ENCODE results near the gene KATNAL2. TPM values are rescaled to one million over a fixed set of nuclear protein-coding genes. Genes with fewer than 3 reads are reported as not detected.

The KATNAL2 gene
- total RNA-seq, 1 donor from 2014 or later, result 3.0 TPM

DNA sequence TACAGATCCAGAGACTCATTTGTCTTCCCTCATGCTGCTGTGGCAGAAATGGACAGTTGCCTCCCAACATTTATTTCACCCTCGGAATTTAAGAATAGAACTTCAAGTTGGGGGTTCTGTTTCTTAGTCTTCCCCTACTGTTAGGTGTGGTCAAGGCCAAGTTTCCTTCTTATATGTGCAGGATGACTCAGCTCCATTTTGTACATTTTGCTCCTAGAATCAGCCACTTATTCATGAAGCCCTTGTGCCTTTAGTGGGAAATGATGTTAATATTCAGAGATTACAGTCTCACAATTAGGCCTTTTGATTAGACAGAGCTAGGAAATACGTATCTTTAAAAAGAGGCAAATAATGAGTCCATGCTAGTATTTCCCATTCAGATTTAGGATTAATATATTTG, 164.2 kb downstream of the KATNAL2 start:
- Histone ChIP-seq H3K36me3 (ENCODE audit: insufficient read depth, low read length) (no peaks in the 10 kb centered on the region), H3K27ac (ENCODE audit: low read depth, low read length) (no peak overlapping the region), H2AFZ (ENCODE audit: low read depth, low read length) (no peak overlapping the region), H3K79me2 (ENCODE audit: insufficient read depth, low read length) (no peaks in the 10 kb centered on the region), H3K4me2 (ENCODE audit: low read length) (no peak overlapping the region), H3K9ac (ENCODE audit: low read length) (no peak overlapping the region), H3K27me3 (ENCODE audit: insufficient read depth, low read length) (no peaks in the 10 kb centered on the region), H3K4me3 (ENCODE audit: insufficient read depth, low read depth, low read length) (no peak overlapping the region), H4K20me1 (ENCODE audit: insufficient read depth, low read length) (no peaks in the 10 kb centered on the region), H3K9me3 (ENCODE audit: insufficient read depth, low read depth, low read length) (no peaks in the 10 kb centered on the region), H3K4me1 (ENCODE audit: insufficient read depth, low read length) (no peaks in the 10 kb centered on the region)
- Mint-ChIP-seq H3K27ac (ENCODE audit: unreplicated experiment) (no peak overlapping the region), H3K36me3 (ENCODE audit: low read depth, unreplicated experiment) (peaks cover 6% of the 10 kb centered on the region), H3K4me1 (ENCODE audit: low read depth, unreplicated experiment) (peaks cover 6% of the 10 kb centered on the region), H3K4me3 (ENCODE audit: unreplicated experiment) (no peak overlapping the region), H3K27me3 (ENCODE audit: low read depth, unreplicated experiment) (no peaks in the 10 kb centered on the region), H3K9me3 (ENCODE audit: unreplicated experiment) (no peaks in the 10 kb centered on the region)
- no peak for FAIRE-seq
- no peak for TF ChIP-seq CTCF (IDR thresholded peaks at IDR 0.05; ENCODE audit: insufficient read depth, low read depth, low read length)
- DNase-seq (ENCODE audit: low read depth), result no peak

DNA sequence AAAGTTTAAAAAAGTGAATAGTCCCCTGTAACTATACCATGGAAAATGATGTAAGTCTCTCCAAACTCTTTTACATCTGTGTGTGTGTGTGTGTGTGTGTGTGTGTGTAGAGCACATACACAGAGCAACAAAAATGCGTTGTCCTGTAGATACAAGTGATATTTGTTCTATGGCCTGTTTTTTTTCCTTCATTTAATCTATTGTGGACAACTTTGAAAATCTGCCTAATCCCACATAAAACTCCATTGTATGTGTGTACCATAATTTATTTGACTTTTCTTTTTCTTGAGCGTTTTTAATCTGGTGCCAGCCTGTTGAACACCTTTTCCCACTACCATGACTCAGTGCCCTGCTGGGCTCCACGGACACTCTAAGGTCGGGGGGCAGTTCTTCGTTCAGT, 170.3 kb downstream of the KATNAL2 start:
- Mint-ChIP-seq H3K4me3 (ENCODE audit: unreplicated experiment) (no peak overlapping the region), H3K36me3 (ENCODE audit: low read depth, unreplicated experiment) (no peaks in the 10 kb centered on the region), H3K27me3 (ENCODE audit: low read depth, unreplicated experiment) (no peaks in the 10 kb centered on the region), H3K4me1 (ENCODE audit: low read depth, unreplicated experiment) (no peaks in the 10 kb centered on the region), H3K27ac (ENCODE audit: unreplicated experiment) (no peak overlapping the region), H3K9me3 (ENCODE audit: unreplicated experiment) (no peaks in the 10 kb centered on the region)
- Histone ChIP-seq H3K9me3 (ENCODE audit: insufficient read depth, low read depth, low read length) (no peaks in the 10 kb centered on the region), H3K9ac (ENCODE audit: low read length) (no peak overlapping the region), H3K4me1 (ENCODE audit: insufficient read depth, low read length) (no peaks in the 10 kb centered on the region), H3K79me2 (ENCODE audit: insufficient read depth, low read length) (no peaks in the 10 kb centered on the region), H3K27ac (ENCODE audit: low read depth, low read length) (no peak overlapping the region), H4K20me1 (ENCODE audit: insufficient read depth, low read length) (no peaks in the 10 kb centered on the region), H3K27me3 (ENCODE audit: insufficient read depth, low read length) (no peaks in the 10 kb centered on the region), H2AFZ (ENCODE audit: low read depth, low read length) (no peak overlapping the region), H3K4me3 (ENCODE audit: insufficient read depth, low read depth, low read length) (no peak overlapping the region), H3K4me2 (ENCODE audit: low read length) (no peak overlapping the region), H3K36me3 (ENCODE audit: insufficient read depth, low read length) (no peaks in the 10 kb centered on the region)
- no peak for TF ChIP-seq CTCF (IDR thresholded peaks at IDR 0.05; ENCODE audit: insufficient read depth, low read depth, low read length)
- no peak for TF ChIP-seq EZH2 (IDR thresholded peaks at IDR 0.05; ENCODE audit: insufficient read depth, low read length)
- no peak for DNase-seq (ENCODE audit: low read depth)
- no peak for FAIRE-seq

- Mint-ChIP-seq H3K27me3 (ENCODE audit: low read depth, unreplicated experiment) (no peaks in the 10 kb centered on the region), H3K4me3 (ENCODE audit: unreplicated experiment) (no peak overlapping the region), H3K27ac (ENCODE audit: unreplicated experiment) (no peak overlapping the region), H3K4me1 (ENCODE audit: low read depth, unreplicated experiment) (peaks cover 2% of the 10 kb centered on the region), H3K36me3 (ENCODE audit: low read depth, unreplicated experiment) (no peaks in the 10 kb centered on the region), H3K9me3 (ENCODE audit: unreplicated experiment) (no peaks in the 10 kb centered on the region)
- Histone ChIP-seq H2AFZ (ENCODE audit: low read depth, low read length) (no peak overlapping the region), H3K27ac (ENCODE audit: low read depth, low read length) (no peak overlapping the region), H3K4me3 (ENCODE audit: insufficient read depth, low read depth, low read length) (no peak overlapping the region), H3K36me3 (ENCODE audit: insufficient read depth, low read length) (no peaks in the 10 kb centered on the region), H3K9me3 (ENCODE audit: insufficient read depth, low read depth, low read length) (no peaks in the 10 kb centered on the region), H3K4me2 (ENCODE audit: low read length) (no peak overlapping the region), H4K20me1 (ENCODE audit: insufficient read depth, low read length) (no peaks in the 10 kb centered on the region), H3K27me3 (ENCODE audit: insufficient read depth, low read length) (no peaks in the 10 kb centered on the region), H3K9ac (ENCODE audit: low read length) (no peak overlapping the region), H3K79me2 (ENCODE audit: insufficient read depth, low read length) (no peaks in the 10 kb centered on the region), H3K4me1 (ENCODE audit: insufficient read depth, low read length) (no peaks in the 10 kb centered on the region)
- no peak for FAIRE-seq
- TF ChIP-seq CTCF (IDR thresholded peaks at IDR 0.05; ENCODE audit: insufficient read depth, low read depth, low read length) (no peak), EZH2 (IDR thresholded peaks at IDR 0.05; ENCODE audit: insufficient read depth, low read length) (no peak)
- DNase-seq (ENCODE audit: low read depth), result no peak
Measured at GRCh38 chr18:47095810-47096209, 178.4 kb downstream of the KATNAL2 start.
